HCT116 (cell line): ENCODE measurements around the gene FAM24A.

Source experiments
- CBX3 ChIP-seq: IDR thresholded peaks from 2 replicates; pipeline ENCODE4 v1.6.1; 2012; ENCODE audit warnings: low read depth
- CEBPB ChIP-seq: IDR thresholded peaks from 2 replicates; pipeline ENCODE4 v1.6.1; 2012; ENCODE audit warnings: low read depth
- CTCF ChIP-seq, 3 experiments: fragments of 200-600 bp in 1 of 3; sonication (generic) in 1 of 3; IDR thresholded peaks in 2 of 3; conservative IDR thresholded peaks in 1 of 3; 2 replicates each; pipeline ENCODE4 v1.5.1; 2012 to 2017; ENCODE audit warnings: low read depth in 2 of 3, low read length in 2 of 3, antibody characterized with exemption in 1 of 3, borderline replicate concordance in 1 of 3, control low read depth in 1 of 3, mild to moderate bottlenecking in 1 of 3, mixed read lengths in 1 of 3, mixed run types in 1 of 3, moderate library complexity in 1 of 3; ENCODE audit not compliant: insufficient read depth in 1 of 3
- EGR1 ChIP-seq: IDR thresholded peaks from 2 replicates; pipeline ENCODE4 v1.6.1; 2012; ENCODE audit warnings: low read depth
- EZH2 ChIP-seq: fragments of 200-600 bp; sonication (generic); IDR thresholded peaks from 2 replicates; pipeline ENCODE4 v1.6.1; 2017; ENCODE audit warnings: antibody characterized with exemption, mixed run types
- FOSL1 ChIP-seq: IDR thresholded peaks from 2 replicates; pipeline ENCODE4 v1.6.1; 2012; ENCODE audit warnings: low read depth
- MAX ChIP-seq: IDR thresholded peaks from 2 replicates; pipeline ENCODE4 v1.6.1; 2012
- POLR2A ChIP-seq: IDR thresholded peaks from 2 replicates; pipeline ENCODE4 v1.7.0; 2011; ENCODE audit warnings: borderline replicate concordance; ENCODE audit not compliant: insufficient read depth, insufficient read length; ENCODE audit errors: extremely low read depth
- SP1 ChIP-seq: IDR thresholded peaks from 2 replicates; pipeline ENCODE4 v1.6.1; 2012; ENCODE audit warnings: low read depth
- YY1 ChIP-seq: IDR thresholded peaks from 2 replicates; pipeline ENCODE4 v1.6.1; 2011; ENCODE audit warnings: low read length, low read depth, moderate library complexity, mild to moderate bottlenecking; ENCODE audit not compliant: insufficient replicate concordance; ENCODE audit errors: extremely low read depth

GRCh38 chr10:122939856-122940543 lies 29.6 kb downstream of the FAM24A start:
- no peak for TF ChIP-seq POLR2A
- no peak for TF ChIP-seq CTCF (IDR thresholded peaks at IDR 0.05 in 2 of 3, conservative IDR thresholded peaks at IDR 0.05 in 1 of 3; ENCODE audit: borderline replicate concordance in 1 of 3, insufficient read depth in 1 of 3, low read depth in 2 of 3, low read length in 2 of 3)
- TF ChIP-seq MAX: no peak
- no peak for TF ChIP-seq EGR1
- TF ChIP-seq CBX3: no peak
- TF ChIP-seq FOSL1: no peak
- no peak for TF ChIP-seq CEBPB
- no peak for TF ChIP-seq SP1
- TF ChIP-seq EZH2: no peak
- TF ChIP-seq YY1: no peak
